PC-9 (cell line): ENCODE data around the gene MCFD2. TPM values are rescaled to one million over a fixed set of nuclear protein-coding genes. Genes with fewer than 3 reads are reported as not detected.
A peak's percentile ranks its signal among the peaks of the same experiment; 100 is the strongest.
"Not testable (repeated sequence)": the region's sequence is repeated elsewhere in the genome, so short reads cannot be mapped to it uniquely, and the experiment has no call there.

Experiments
- BruUV-seq: library from RNA; stranded (reverse); fragments of 400-500 nt; replicated peaks from 2 replicates; lab custom pipeline; 2021; lab: Mats Ljungman, UMichigan
- CTCF ChIA-PET: fragments of 300-600 bp; sonication (Branson Sonifier 250); formaldehyde crosslinking; loops from one replicate; lab custom pipeline; 2022; ENCODE audit warnings: antibody characterized with exemption; lab: Charles Lee
- POLR2A ChIA-PET: fragments of 300-600 bp; sonication (Branson Sonifier 250); formaldehyde crosslinking; loops from one replicate; lab custom pipeline; 2022; ENCODE audit warnings: antibody characterized with exemption; ENCODE audit not compliant: unreplicated experiment; lab: Charles Lee
- DNase-seq, 2 experiments: peaks; one replicate each; pipeline versions ENCODE4 v3.0.0 to v3.0.0-alpha.2; 2015 to 2022; ENCODE audit warnings: mixed read lengths in 1 of 2
- H2AFZ ChIP-seq: fragments of 200-600 bp; sonication (generic); 2 replicates; pipeline ENCODE4 v1.8.1; 2017; ENCODE audit warnings: antibody characterized with exemption
- H3F3A ChIP-seq: fragments of 200-600 bp; sonication (generic); 2 replicates; pipeline ENCODE4 v1.8.1; 2017; ENCODE audit warnings: antibody characterized with exemption, mild to moderate bottlenecking, low read depth; ENCODE audit not compliant: insufficient read depth
- H3K27ac ChIP-seq: fragments of 200-600 bp; sonication (generic); 2 replicates; pipeline ENCODE4 v1.6.1; 2016; ENCODE audit warnings: mixed run types
- H3K27me3 ChIP-seq: fragments of 200-600 bp; sonication (generic); 2 replicates; pipeline ENCODE4 v1.6.1; 2016; ENCODE audit warnings: low read depth, mixed run types; ENCODE audit not compliant: insufficient read depth
- H3K36me3 ChIP-seq: fragments of 200-600 bp; sonication (generic); 2 replicates; pipeline ENCODE4 v1.6.1; 2016; ENCODE audit warnings: low read depth, mixed run types
- H3K4me1 ChIP-seq: fragments of 200-600 bp; sonication (generic); replicated peaks from 2 replicates; pipeline ENCODE4 v1.6.1; 2016; ENCODE audit warnings: mixed run types; ENCODE audit not compliant: insufficient read depth
- H3K4me2 ChIP-seq: fragments of 200-600 bp; sonication (generic); 2 replicates; pipeline ENCODE4 v1.6.1; 2017; ENCODE audit warnings: mixed run types
- H3K4me3 ChIP-seq: fragments of 200-600 bp; sonication (generic); 2 replicates; pipeline ENCODE4 v1.6.1; 2016; ENCODE audit warnings: mixed run types
- H3K79me2 ChIP-seq: fragments of 200-600 bp; sonication (generic); 2 replicates; pipeline ENCODE4 v1.6.1; 2017; ENCODE audit warnings: low read depth, mixed run types
- H3K9me2 ChIP-seq: fragments of 200-600 bp; sonication (generic); 2 replicates; pipeline ENCODE4 v1.8.1; 2017; ENCODE audit warnings: mild to moderate bottlenecking; ENCODE audit not compliant: insufficient read depth
- H3K9me3 ChIP-seq: fragments of 200-600 bp; sonication (generic); 2 replicates; pipeline ENCODE4 v1.8.1; 2016; ENCODE audit warnings: low read depth; ENCODE audit not compliant: insufficient read depth
- H4K20me1 ChIP-seq: fragments of 200-600 bp; sonication (generic); 2 replicates; pipeline ENCODE4 v1.8.1; 2017; ENCODE audit not compliant: insufficient read depth
- CTCF ChIP-seq: fragments of 200-600 bp; sonication (generic); conservative IDR thresholded peaks from 2 replicates; pipeline ENCODE4 v1.6.1; 2017; ENCODE audit warnings: mixed run types, antibody characterized with exemption, mild to moderate bottlenecking, moderate library complexity
- EZH2 ChIP-seq: fragments of 200-600 bp; sonication (generic); IDR thresholded peaks from 2 replicates; pipeline ENCODE4 v1.8.0; 2017; ENCODE audit warnings: antibody characterized with exemption, low read depth
- intact Hi-C: fragments of 100-400 bp; cut with micrococcal nuclease; formaldehyde crosslinking; loops from one replicate; pipeline ENCODE4 v1.10.0; 2022; ENCODE audit not compliant: unreplicated experiment
- total RNA-seq: library from RNA; stranded (reverse); gene quantifications from 2 replicates; pipeline ENCODE4 v1.2.3, GENCODE V29; 2021

Gene MCFD2
- total RNA-seq, 1 experiment from 2014 or later = 163 TPM

- no peaks in the 10 kb centered on the region for H3K36me3 ChIP-seq
- peak; percentile 46 to 75 for DNase-seq
- no peaks in the 10 kb centered on the region for H3K79me2 ChIP-seq
- no peaks in the 10 kb centered on the region for H4K20me1 ChIP-seq
- H3K9me3 ChIP-seq = no peaks in the 10 kb centered on the region
- H3K27me3 ChIP-seq = no peaks in the 10 kb centered on the region
- peaks cover 17% of the 10 kb centered on the region for H3K4me1 ChIP-seq
- TF ChIP-seq CTCF = peak; percentile 75
- TF ChIP-seq EZH2 = no peak
- H3K4me2 ChIP-seq = no peak overlapping the region
- no TSS peak for BruUV-seq
- intact Hi-C loops = loop anchor here (1.0 to 2.0 kb wide), 2 partner anchors 226 to 245 kb away; no protein-coding TSS in a partner anchor
- ChIA-PET CTCF (interaction anchor here (0.5 to 0.6 kb wide), 5 partner anchors 10 to 235 kb away, joined by 3 to 8 read pairs (median 5); no protein-coding TSS in a partner anchor), POLR2A (interaction anchor here (0.6 to 1.0 kb wide), 3 partner anchors 21 to 294 kb away, joined by 3 to 17 read pairs (median 3); no protein-coding TSS in a partner anchor)
- peaks cover 26% of the 10 kb centered on the region; the same call in 1 of the 2 replicates for H3F3A ChIP-seq
- no peak overlapping the region for H2AFZ ChIP-seq
- no peaks in the 10 kb centered on the region for H3K9me2 ChIP-seq
- H3K4me3 ChIP-seq = no peak overlapping the region
- no peak overlapping the region for H3K27ac ChIP-seq
Measured at GRCh38 chr2:46876741-46877384, 38.7 kb downstream of the MCFD2 start.

- H3K36me3 ChIP-seq, H3K27me3 ChIP-seq, H3K27ac ChIP-seq, H4K20me1 ChIP-seq, BruUV-seq, H3K9me3 ChIP-seq, H3K9me2 ChIP-seq, H3K79me2 ChIP-seq, H3K4me2 ChIP-seq, DNase-seq, H2AFZ ChIP-seq, H3K4me3 ChIP-seq: not testable (repeated sequence)
- intact Hi-C loops = loop anchor here (1.0 to 2.0 kb wide), 2 partner anchors 225 to 244 kb away; no protein-coding TSS in a partner anchor
- H3K4me1 ChIP-seq = peaks cover 17% of the 10 kb centered on the region
- peaks cover 26% of the 10 kb centered on the region; the same call in 1 of the 2 replicates for H3F3A ChIP-seq
- ChIA-PET POLR2A (interaction anchor here (0.6 to 1.0 kb wide), 2 partner anchors 20 to 293 kb away, joined by 3 to 17 read pairs; no protein-coding TSS in a partner anchor), CTCF (interaction anchor here (0.5 to 0.6 kb wide), 2 partner anchors 219 to 1868 kb away, joined by 3 to 8 read pairs; no protein-coding TSS in a partner anchor)
Measured at GRCh38 chr2:46875962-46876689, 39.5 kb downstream of the MCFD2 start.

GRCh38 chr2:46875226-46875899, 40.2 kb downstream of the MCFD2 start:
- no peak overlapping the region for H3K27ac ChIP-seq
- ChIA-PET POLR2A (interaction anchor here (0.5 kb wide), 1 partner anchor 512 kb away, joined by 3 read pairs; no protein-coding TSS in a partner anchor), CTCF (interaction anchor here (0.6 to 0.7 kb wide), 3 partner anchors 99 to 1867 kb away, joined by 3 read pairs; no protein-coding TSS in a partner anchor)
- H3K4me2 ChIP-seq = no peak overlapping the region
- no peaks in the 10 kb centered on the region for H3K27me3 ChIP-seq
- H3K36me3 ChIP-seq = no peaks in the 10 kb centered on the region
- intact Hi-C loops = no loop called here
- TF ChIP-seq EZH2 = no peak
- no peak for TF ChIP-seq CTCF
- H2AFZ ChIP-seq = no peak overlapping the region
- peaks cover 26% of the 10 kb centered on the region; the same call in 1 of the 2 replicates for H3F3A ChIP-seq
- H3K4me1 ChIP-seq = peaks cover 17% of the 10 kb centered on the region
- no peaks in the 10 kb centered on the region for H3K79me2 ChIP-seq
- DNase-seq = no peak
- BruUV-seq = no TSS peak
- H3K4me3 ChIP-seq = no peak overlapping the region
- no peaks in the 10 kb centered on the region for H3K9me2 ChIP-seq
- no peaks in the 10 kb centered on the region for H4K20me1 ChIP-seq
- no peaks in the 10 kb centered on the region for H3K9me3 ChIP-seq
